Glomerular endothelial cell (primary cell): ENCODE results near the gene ZYG11A. TPM values are rescaled to one million over a fixed set of nuclear protein-coding genes. Genes with fewer than 3 reads are reported as not detected.

Experiments
- DNase-seq: peaks from one replicate; pipeline ENCODE4 v3.0.0-alpha.2; 2011; ENCODE audit warnings: low read depth, low spot score; ENCODE audit errors: extremely low read depth
- total RNA-seq: library from RNA; depleted of rRNA; stranded (reverse); fragments of >200 nt; gene quantifications from 2 replicates; pipeline ENCODE4 v1.2.3, GENCODE V29; 2015

Gene ZYG11A
- total RNA-seq, 1 donor from 2014 or later, result 0.35 TPM

DNA sequence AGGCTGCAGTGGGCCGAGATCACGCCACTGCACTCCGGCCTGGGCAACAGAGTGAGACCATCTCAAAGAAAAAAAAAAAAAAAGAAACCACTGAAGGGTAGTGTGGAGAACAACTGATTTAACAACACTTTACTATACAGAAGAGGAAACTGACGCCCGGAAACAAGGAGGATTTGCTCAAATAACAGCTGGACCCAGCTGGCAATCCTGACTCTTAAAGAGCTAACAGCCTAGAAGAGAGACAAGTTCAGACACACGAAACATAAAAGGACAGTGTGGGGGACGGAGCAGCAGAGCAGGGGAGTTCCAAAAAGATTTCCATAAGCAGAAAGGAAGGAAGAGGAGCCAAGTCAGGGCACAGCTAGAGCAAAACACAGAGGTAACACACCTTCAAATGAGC is 74.6 kb downstream of the ZYG11A start:
- no peak for DNase-seq

DNA sequence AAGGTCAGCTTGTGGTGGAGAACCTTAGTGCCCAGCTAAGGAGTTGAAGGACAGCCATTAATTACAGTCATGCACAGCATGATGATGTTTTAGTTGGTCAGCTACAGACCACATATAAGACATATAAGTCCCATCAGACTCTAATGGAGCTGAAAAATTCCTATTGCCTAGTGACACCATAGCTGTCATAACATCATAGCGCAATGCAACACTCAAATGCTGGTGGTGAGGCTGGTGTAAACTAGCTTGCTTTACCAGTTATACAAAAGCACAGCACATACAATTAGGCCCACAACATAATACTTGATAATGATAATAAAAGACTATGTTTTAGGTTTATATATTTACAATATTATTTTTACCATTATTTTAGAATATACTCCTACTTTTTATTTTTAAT is 75.0 kb downstream of the ZYG11A start:
- DNase-seq, result no peak

DNA sequence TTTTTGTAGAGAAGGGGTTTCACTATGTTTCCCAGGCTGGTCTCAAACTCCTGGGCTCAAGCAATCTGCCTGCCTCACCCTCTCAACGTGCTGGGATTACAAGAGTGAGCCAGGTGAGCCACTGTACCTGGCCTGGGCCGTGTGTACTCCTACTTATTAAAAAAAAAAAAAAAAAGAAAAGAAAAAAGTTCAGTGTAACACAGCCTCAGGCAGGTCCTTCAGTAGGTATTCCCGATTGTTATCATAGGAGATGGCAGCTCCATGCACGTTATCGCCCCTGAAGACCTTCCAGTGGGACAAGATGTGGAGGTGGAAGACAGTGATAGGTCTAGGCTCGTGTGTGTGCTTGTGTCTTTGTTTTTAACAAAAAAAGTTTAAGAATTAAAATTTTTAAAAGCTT is 75.6 kb downstream of the ZYG11A start:
- no peak for DNase-seq

DNA sequence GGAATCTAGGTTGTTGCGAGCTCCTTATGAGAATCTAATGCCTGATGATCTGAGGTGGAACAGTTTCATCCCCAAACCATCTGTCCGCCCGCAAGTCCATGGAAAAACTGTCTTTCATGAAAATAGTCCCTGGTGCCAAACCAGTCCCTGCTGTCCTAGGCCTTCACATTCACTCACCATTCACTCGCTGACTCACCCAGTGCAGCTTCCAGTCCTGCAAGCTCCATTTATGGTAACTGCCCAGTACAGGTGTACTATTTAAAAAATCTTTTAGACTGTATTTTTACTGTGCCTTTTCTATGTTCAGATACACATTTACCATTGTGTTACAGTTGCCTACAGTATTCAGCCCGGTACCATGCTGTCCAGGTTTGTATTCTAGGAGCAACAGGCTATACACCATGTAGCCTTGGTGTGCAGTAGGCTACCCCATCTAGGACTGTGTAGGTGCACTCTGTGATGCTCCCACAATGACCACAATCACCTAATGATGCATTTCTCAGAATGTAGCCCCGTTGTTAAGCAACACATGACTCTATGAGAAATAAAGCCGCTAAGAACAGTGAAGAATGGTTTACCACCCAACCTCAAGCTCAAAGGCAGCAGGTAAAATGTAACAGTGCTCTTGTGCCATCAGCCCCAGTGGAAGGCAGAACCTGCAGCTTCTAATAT is 76.6 kb downstream of the ZYG11A start:
- no peak for DNase-seq

DNA sequence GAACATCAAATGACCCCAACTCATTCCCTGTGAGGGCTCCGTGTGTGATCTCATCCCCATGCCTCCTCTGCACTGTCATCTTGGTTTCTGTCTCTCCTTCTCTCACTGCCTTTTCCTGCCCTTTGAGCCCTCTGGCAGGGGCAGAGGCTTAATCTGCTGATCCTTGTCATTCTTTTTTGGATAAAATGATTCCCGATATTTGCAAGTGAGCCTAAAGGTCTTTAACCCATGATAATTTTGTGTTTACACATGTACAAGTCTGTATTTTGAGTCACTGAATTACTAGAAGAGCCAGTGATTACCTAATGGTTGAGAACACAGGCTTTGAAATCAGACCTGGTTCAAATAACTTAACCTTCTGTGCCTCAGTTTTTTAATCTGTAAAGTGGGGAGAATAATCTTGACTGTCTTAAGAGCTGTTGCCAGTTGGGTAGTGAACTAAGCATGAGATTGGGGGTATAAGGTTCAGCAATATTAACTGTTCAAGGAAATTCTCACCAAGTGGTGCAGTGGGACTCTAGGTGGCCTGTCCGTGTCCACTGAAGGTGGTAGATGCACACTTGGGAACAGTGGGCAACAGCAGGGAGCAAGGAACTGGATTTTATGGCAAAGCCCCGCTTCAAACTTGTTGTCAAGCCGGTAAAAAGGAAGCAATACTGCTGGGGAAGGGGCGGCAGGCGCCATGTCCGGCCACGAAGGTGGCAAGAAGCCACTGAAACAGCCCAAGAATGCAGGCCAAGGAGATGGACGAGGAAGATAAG is 77.3 kb downstream of the ZYG11A start:
- no peak for DNase-seq

DNA sequence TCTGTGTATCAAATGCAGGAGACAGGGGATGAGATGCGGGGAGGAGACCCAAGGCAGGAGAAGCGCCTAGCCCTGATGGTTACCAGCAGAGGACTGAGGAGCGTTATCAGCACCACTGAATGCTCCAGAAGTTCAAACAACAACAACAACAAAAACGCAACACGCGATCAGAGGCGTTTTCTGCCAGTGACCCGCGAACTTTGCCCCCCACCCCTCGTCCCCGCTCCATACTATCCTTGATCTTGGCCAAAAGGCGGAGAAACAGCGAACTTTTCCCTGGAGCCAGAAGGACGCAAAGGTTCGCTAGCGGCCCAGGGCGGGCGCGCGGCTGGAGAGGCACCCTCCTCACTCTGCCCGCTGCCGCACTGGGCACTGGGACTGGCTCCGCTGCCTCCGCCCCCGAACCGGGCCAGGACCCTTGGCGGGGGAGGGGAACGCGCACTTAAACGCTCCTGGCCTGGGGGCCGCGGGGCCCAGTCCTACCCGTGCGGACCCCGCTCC is 78.3 kb downstream of the ZYG11A start:
- no peak for DNase-seq

DNA sequence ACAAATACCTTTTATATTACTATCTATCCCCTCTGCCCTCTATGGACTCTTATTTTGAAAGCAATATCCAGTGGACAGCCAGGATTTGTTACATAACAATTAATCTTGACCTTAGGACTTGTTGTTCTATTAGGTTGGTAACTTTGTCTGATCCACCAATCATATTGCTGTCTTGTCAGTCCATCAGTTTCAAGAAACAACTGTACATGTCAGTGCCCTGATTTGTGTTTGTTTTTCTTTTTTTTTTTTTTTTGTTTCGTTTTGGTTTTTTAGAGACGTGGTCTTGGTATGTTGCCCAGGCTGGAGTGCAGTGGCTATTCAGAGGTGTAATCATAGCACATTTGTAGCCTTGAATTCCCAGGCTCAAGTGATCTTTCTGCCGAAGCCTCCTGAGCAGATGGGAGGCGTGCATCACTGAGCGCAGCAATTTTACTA is 83.0 kb downstream of the ZYG11A start:
- no peak for DNase-seq

DNA sequence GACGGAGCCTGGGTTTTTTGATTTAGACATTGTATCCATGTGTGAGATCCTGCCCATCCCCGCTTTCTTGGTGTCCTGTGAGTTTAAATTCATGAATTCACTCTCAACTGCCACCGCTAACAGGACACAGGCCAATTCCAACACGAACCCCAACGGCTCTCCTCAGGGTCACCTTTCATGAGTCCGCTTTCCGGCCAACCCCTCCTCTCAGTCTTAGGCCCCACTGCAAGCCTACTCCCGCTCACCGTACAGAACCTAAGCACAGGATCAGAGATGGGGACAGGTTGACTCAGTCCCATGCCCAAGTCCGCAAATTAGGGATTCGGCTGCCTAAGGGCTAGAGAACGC is 84.3 kb downstream of the ZYG11A start:
- no peak for DNase-seq

DNA sequence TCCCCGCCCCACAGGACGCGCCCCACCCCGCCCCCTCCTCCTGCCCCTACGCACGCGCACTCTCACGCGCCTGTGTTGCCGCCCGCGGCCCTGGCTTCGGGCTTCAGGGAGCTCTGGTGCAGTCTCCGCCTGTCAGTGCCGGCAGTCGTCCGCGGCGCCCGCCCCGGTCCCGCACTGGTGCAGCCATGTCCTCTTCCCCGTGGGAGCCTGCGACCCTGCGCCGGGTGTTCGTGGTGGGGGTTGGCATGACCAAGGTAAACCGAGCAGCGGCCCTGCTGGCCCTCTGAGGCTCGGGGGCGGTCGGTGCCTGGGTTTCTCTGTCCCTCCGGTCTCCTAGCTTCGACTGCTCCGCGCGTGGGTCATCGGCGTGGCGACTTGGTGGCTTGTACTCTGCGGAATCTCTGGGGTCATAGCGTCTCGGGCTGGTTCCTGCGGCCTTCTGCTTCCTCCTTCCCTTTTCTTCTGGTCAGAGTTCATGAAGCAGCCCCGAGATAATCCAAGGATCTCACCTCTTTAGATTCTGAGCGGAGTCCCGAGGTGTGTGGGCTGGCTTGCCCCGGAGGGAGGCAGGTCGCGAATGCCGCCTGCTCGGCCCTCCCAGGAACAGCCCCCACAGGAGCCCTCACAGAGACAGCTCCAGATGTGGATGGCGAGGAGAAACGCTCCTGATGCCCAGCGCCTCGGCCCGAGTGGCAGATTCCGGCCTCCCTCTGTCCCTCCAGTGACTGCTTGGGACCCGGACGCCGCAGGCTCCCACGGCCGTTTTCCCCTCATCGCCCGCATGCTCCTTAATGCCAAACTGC is 84.9 kb downstream of the ZYG11A start, which contains the start of gene SCP2:
Gene SCP2 (plus strand): TSS at position 65 of the 803 bp plus-strand sequence. CDS start 121 bp downstream, at position 186.
- DNase-seq, result no peak

DNA sequence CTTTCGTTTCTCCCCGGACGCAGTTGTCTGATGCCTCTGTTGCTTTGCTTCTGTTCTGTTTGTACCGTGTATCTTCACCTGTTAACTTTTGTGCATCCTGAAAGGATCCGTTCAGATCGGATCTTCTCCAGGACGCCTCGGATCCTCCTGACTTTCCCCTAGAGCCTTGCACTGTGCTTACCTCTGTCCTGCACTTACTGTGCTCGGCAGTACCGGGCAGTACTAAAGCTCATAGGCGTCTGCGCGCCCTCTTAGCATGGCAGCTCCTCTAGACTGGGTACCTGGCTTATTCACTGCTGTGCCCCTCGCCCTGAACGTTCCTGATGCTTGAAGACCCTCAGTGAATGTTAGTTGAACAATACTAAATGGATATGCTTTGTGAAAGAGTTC is 85.5 kb downstream of the ZYG11A start:
- DNase-seq, result no peak

DNA sequence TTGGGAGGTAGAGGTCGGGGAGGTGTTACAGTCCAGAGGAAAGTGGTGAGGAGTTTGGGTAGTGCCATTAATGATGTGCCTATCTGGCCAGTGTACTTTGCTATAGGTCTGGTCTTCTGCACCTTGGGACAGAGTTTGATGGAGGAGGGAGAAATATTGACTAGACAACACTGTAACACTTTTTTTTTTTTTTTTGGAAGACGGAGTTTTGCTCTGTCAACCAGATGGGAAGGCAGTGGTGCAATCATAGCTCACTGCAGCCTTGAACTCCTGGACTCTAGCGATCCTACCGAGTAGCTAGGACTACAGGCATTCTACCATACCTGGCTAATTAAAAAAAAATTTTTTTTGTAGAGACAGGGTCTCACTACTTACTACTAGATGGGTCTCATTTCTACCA is 86.5 kb downstream of the ZYG11A start:
- DNase-seq, result no peak

DNA sequence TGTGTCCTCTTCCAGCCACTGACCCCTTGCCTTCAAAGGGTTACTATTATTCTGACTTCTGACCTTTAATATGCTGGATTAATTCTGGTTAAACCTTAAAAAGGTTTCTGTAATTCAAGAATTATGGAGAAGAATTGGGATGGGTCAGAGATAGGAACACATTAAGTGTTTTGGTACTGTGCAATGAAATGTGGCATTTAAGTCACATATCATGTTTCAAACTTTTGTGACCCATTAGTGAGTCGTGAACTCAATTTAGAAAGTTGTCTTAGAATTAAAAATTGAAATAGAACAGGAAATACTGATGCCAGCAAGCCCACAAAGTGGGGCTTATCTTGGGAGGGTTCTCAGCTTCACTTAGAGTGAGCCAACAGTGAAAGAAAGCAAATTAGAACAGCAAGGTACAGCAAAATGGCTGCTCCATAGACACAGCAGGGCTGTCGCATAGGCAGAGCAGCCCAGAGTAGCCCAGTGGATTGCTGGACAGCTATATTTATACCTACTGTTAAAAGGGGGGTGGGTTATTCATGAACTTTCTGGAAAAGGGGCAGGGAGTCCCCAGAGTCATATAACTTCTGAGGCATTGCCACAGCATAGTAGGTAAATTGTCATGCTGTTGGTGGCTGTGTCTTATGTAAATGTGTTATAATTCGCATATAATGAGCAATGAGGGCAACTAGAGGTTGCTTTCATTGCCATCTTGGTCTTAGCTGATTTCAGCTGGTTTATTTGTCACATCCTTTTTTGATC is 95.0 kb downstream of the ZYG11A start:
- DNase-seq, result no peak

DNA sequence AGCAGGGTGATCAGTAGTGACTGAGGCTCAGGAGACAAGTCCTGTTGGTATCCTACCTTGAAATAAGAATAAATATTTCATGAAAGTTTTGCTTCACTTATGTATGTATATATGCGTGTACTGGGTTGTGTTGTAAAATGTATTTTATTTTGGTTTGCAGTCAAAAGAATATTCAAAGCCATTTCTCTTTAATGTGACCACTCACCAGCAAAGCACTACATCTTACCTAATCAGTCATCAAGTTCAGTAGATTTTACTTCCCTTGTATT is 95.6 kb downstream of the ZYG11A start:
- no peak for DNase-seq

DNA sequence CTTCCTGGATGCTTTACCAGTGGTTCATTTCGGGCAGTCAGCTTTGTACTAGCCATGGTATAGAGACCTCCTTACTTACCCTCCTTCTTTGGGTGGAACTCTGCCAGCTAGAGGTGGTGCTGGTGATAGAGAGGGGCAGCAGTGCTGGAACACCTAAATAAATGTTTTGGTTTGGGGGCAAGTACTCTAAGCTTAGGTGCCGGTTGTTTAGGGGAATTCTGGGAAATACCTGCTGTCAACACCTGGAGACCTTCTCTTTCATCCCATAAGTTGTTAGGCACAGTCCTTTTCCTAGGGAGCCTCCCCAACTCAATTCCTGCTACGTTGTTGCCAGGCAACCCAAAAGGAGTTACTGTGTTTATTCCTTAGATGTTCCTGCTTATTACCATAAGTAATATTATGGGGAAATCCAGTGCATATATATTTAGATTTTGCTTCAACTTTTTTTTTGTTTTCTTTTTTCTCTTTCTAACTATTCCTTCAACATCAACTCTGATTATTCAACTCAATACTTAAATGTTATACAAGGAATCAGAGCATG is 101.4 kb downstream of the ZYG11A start:
- DNase-seq, result no peak

DNA sequence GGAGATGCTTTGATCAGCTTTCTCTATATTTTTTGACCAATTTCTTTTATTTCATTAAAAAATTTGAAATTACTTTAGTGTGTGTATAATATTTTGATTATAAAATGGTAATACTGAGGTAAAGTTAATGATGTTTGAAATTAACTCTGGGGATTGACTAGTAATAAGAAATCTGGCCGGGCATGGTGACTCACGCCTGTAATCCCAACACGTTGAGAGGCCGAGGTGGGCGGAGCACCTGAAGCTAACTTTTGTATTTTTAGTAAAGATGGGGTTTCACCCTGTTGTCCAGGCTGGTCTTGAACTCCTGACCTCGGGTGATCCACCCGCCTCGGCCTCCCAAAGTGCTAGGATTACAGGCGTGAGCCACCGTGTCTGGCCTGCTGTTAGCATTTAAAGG is 102.0 kb downstream of the ZYG11A start:
- no peak for DNase-seq

Other genes with a start within 250 kb of the ZYG11A start
- 19.5 and 36.8 TPM in 2 replicates for gene GPX7, start 240.4 kb upstream of the ZYG11A start, total RNA-seq
- not detected in 2 replicates for gene SHISAL2A, start 209.6 kb upstream of the ZYG11A start, total RNA-seq
- gene COA7, start 144.4 kb upstream of the ZYG11A start, total RNA-seq, result 8.9 and 9.0 TPM in 2 replicates
- 22.4 and 30.0 TPM in 2 replicates for gene ZYG11B, start 116.3 kb upstream of the ZYG11A start, total RNA-seq
- gene ECHDC2, start 79.0 kb downstream of the ZYG11A start, total RNA-seq, result 31.0 and 45.7 TPM in 2 replicates
- 89.1 and 90.3 TPM in 2 replicates for gene SCP2, start 84.5 kb downstream of the ZYG11A start, total RNA-seq
- gene PODN, start 219.5 kb downstream of the ZYG11A start, total RNA-seq, result 0.24 and 2.5 TPM in 2 replicates